T1000 (cell line): ENCODE data around the gene GNL3.
"Not testable (repeated sequence)": the region's sequence is repeated elsewhere in the genome, so short reads cannot be mapped to it uniquely, and the experiment has no call there.

ENCODE experiments used
- DNase-seq: peaks from one replicate; lab custom pipeline; 2025; ENCODE audit warnings: mixed read lengths; lab: John Stamatoyannopoulos, UW

The GNL3 gene

GRCh38 chr3:52721002-52721729 is 35.3 kb downstream of the GNL3 start:
- DNase-seq = no peak

GRCh38 chr3:52721730-52722008 is 35.8 kb downstream of the GNL3 start:
- DNase-seq = no peak

- no peak for DNase-seq
These were observed 36.7 kb downstream of the GNL3 start for GRCh38 chr3:52722491-52722890.

- no peak for DNase-seq
These were observed 38.1 kb downstream of the GNL3 start for GRCh38 chr3:52723935-52724334.

- DNase-seq = no peak
These were observed 38.7 kb downstream of the GNL3 start for GRCh38 chr3:52724511-52724910.

GRCh38 chr3:52728753-52729152 is 42.9 kb downstream of the GNL3 start:
- not testable (repeated sequence) for DNase-seq

GRCh38 chr3:52730681-52731080 is 44.8 kb downstream of the GNL3 start:
- no peak for DNase-seq

GRCh38 chr3:52731590-52731989 is 45.8 kb downstream of the GNL3 start:
- no peak for DNase-seq

- no peak for DNase-seq
These were observed 47.5 kb downstream of the GNL3 start for GRCh38 chr3:52733256-52733891.

- no peak for DNase-seq
These were observed 53.9 kb downstream of the GNL3 start for GRCh38 chr3:52739730-52740129.

- no peak for DNase-seq
These were observed 56.7 kb downstream of the GNL3 start for GRCh38 chr3:52742418-52743041.

- no peak for DNase-seq
These were observed 57.3 kb downstream of the GNL3 start for GRCh38 chr3:52743152-52743551.

GRCh38 chr3:52743721-52744120 is 57.9 kb downstream of the GNL3 start:
- no peak for DNase-seq
